ENCODE measurements around the gene FBXW11.
A peak's percentile ranks its signal among the peaks of the same experiment; 100 is the strongest.

The FBXW11 gene

DNA sequence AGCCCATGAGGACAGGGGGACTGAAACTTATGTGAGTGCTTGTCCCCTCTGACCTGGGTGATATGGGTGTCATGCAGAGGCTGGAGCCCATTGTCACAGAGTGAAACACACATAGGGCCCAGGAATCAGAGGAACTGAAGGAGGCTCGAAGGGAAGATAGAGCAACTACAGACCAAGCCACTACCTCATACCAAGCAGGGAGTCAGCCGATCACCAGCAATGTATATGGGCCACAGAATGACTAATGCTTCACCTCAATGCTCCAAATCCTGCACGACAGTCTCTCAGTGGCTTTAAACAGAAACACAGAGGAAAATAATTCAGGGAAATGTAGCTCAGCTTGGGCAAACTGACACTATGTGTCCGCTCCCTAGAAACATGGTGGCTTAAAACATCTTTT, 8.9 kb upstream of the FBXW11 start:
- H3K27ac ChIP-seq (ENCODE audit: low read depth, low read length) = no peak overlapping the region
- no peaks in the 10 kb centered on the region for H3K9me3 ChIP-seq (ENCODE audit: control insufficient read depth, insufficient read depth, low read depth, low read length)
- H3K27me3 ChIP-seq (ENCODE audit: control insufficient read depth, insufficient read depth, low read length) = no peaks in the 10 kb centered on the region
- no peaks in the 10 kb centered on the region for H3K36me3 ChIP-seq (ENCODE audit: control insufficient read depth, insufficient read depth, low read length)
- no peak overlapping the region for H3K9ac ChIP-seq (ENCODE audit: low read length)
- no peaks in the 10 kb centered on the region for H3K4me1 ChIP-seq (ENCODE audit: control insufficient read depth, insufficient read depth, low read length)
- no peak overlapping the region for H3K4me3 ChIP-seq (ENCODE audit: low read depth, low read length)

DNA sequence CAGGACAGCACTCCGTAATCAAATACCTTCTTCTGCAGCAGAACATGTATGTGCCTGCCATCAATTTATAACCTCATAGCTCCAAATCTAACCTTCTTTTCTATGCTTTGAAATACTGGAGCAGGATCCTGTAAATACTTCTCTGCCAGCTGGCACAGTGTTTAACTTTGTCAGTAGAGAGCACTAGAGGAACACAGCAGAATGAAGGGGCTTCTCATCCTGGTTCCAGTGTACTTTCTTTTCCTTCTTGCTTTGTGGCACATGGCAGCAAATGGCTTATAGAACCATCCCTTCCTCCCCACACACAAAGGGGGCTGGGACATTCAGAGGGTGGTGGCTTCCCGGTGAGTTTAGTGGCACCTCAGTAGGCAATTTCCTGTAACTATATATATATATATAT, 3.8 kb upstream of the FBXW11 start:
- H3K27ac ChIP-seq (ENCODE audit: low read depth, low read length) = no peak overlapping the region
- peaks cover 22% of the 10 kb centered on the region for H3K4me1 ChIP-seq (ENCODE audit: control insufficient read depth, insufficient read depth, low read length)
- no peaks in the 10 kb centered on the region for H3K36me3 ChIP-seq (ENCODE audit: control insufficient read depth, insufficient read depth, low read length)

DNA sequence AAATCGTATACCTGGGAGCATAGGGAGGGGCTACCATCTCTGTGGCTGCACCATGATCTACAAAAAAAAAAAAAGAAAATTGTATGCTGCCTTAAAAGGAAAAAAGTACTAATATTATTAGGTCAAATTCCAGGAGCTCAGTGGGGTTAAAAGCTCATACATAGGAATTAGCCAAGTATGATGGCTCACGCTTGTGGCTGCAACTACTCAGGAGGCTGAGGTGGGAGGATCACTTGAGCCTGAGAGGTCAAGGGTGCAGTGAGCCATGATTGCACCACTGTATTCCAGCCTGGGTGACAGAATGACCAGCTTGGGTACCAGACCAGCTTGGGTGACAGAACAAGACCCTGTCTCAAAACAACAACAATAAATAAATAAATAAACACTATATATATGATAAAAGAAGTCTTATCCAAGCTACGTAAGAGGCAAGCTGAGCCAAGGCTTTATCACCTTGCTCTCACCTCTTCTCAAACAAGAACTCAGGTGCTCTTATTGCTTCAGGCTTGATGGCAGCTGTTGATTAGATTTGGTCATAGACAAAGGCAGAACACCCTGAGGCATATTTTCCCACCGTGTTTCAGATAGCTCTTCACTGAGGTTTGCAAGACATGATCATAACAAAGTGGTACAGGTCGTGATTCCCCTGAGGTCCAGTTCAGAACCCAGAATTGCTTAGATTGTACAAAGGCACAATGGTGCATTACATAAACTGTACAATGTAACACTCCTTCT, 3.3 kb upstream of the FBXW11 start:
- H3K36me3 ChIP-seq (ENCODE audit: control insufficient read depth, insufficient read depth, low read length) = no peaks in the 10 kb centered on the region
- H3K4me3 ChIP-seq (ENCODE audit: low read depth, low read length) = peak overlapping the region; percentile 83
- H3K9ac ChIP-seq (ENCODE audit: low read length) = peak overlapping the region; percentile 58
- H3K27me3 ChIP-seq (ENCODE audit: control insufficient read depth, insufficient read depth, low read length) = no peaks in the 10 kb centered on the region
- 0 out of 2 replicates have a peak overlapping the region, but pooled peaks have one; percentile 63 for H3K27ac ChIP-seq (ENCODE audit: low read depth, low read length)
- H3K4me1 ChIP-seq (ENCODE audit: control insufficient read depth, insufficient read depth, low read length) = peaks cover 27% of the 10 kb centered on the region
- H3K9me3 ChIP-seq (ENCODE audit: control insufficient read depth, insufficient read depth, low read depth, low read length) = no peaks in the 10 kb centered on the region

More for the DNA sequence above, 3.8 kb upstream of the FBXW11 start:
- no peak overlapping the region for H3K9ac ChIP-seq (ENCODE audit: low read length)
- no peaks in the 10 kb centered on the region for H3K27me3 ChIP-seq (ENCODE audit: control insufficient read depth, insufficient read depth, low read length)
- H3K9me3 ChIP-seq (ENCODE audit: control insufficient read depth, insufficient read depth, low read depth, low read length) = no peaks in the 10 kb centered on the region
- H3K4me3 ChIP-seq (ENCODE audit: low read depth, low read length) = no peak overlapping the region

DNA sequence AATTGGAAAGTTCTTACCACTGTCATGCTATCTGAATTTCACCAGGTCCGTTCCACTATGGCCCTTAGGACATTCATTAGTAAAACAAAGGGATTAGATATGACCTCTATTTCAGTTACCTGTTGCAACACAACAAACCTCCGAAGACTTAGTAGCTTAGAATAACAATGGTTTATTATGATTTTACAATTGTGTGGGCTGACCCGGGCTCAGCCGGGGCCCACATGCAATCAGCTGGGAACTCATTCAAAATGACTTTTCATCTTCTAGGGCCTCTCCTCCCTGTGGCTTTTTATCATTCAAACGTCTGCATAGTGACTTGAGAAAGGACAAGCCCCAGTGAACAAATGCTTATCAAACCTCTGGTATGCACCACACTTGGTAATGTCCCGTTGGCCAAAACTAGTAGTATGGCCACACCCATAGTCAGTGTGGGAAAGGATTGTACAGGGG, 2.3 kb upstream of the FBXW11 start:
- H3K36me3 ChIP-seq (ENCODE audit: control insufficient read depth, insufficient read depth, low read length) = no peaks in the 10 kb centered on the region
- no peaks in the 10 kb centered on the region for H3K9me3 ChIP-seq (ENCODE audit: control insufficient read depth, insufficient read depth, low read depth, low read length)
- no peaks in the 10 kb centered on the region for H3K27me3 ChIP-seq (ENCODE audit: control insufficient read depth, insufficient read depth, low read length)
- peak overlapping the region; percentile 97 for H3K27ac ChIP-seq (ENCODE audit: low read depth, low read length)
- H3K4me1 ChIP-seq (ENCODE audit: control insufficient read depth, insufficient read depth, low read length) = peaks cover 30% of the 10 kb centered on the region
- peak overlapping the region; percentile 95 for H3K9ac ChIP-seq (ENCODE audit: low read length)
- H3K4me3 ChIP-seq (ENCODE audit: low read depth, low read length) = peak overlapping the region; percentile 83

DNA sequence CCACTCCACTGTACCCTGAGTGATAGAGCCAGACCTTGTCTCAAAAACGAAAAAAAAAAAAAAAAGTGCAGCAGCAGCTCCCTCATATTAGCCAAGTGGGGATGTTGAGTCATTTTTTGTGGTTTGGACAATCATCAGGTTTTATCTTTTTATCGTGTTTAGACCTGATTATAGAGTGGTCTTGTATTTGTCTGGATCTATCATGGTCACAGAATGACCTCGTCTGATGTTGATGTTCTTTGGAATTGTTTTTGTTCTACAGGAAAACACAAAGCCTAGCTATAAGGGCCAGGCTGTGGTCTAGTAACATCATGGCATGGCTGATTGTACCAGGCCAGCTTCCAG, 1.6 kb upstream of the FBXW11 start:
- H3K9ac ChIP-seq (ENCODE audit: low read length) = peak overlapping the region; percentile 95
- H3K9me3 ChIP-seq (ENCODE audit: control insufficient read depth, insufficient read depth, low read depth, low read length) = no peaks in the 10 kb centered on the region
- peak overlapping the region; percentile 83 for H3K4me3 ChIP-seq (ENCODE audit: low read depth, low read length)
- H3K27me3 ChIP-seq (ENCODE audit: control insufficient read depth, insufficient read depth, low read length) = no peaks in the 10 kb centered on the region
- peaks cover 33% of the 10 kb centered on the region for H3K4me1 ChIP-seq (ENCODE audit: control insufficient read depth, insufficient read depth, low read length)
- no peaks in the 10 kb centered on the region for H3K36me3 ChIP-seq (ENCODE audit: control insufficient read depth, insufficient read depth, low read length)
- H3K27ac ChIP-seq (ENCODE audit: low read depth, low read length) = peak overlapping the region; percentile 97

DNA sequence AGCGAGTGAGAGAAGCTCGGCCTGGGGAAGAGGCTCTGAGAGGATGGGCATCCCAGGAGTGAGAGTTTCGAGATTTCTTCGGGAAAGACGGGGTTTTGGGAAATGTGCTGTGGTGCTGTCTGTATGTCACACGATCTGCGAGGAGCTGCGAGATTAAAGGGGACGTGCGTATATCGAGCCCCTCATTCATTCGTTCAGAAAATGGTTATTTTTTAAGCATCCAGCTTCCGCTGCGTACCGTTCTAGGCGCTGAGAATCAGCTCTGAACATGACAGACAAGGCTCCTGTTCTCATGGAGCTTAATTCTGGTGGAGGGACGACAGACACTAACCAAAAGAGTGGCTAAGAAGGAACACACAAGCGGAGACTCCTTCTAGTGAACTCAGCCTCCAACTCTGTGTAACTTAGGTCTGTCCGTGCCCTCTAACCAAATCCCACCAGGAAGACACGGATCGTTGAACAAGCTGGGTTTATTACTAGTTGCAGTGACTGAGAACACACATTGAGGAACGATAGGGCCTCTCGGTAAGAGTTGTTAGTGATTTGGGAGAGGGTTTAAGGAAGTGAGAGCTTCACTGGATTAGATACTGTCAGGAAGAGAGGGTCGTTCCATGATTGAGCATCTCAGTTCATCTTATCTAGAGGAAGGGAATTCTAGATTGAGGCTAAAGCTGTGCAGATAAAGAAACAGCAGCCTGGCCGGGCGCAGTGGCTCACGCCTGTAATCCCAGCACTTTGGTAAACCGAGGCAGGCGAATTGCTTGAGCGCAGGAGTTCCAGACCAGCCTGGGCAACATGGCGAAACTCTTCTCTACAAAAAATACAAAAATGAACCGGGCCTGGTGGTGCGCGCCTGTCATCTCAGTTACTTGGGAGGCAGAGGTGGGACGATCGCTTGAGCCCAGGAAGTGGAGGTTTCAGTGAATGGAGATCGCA, 1.0 kb upstream of the FBXW11 start:
- Histone ChIP-seq H3K9me3 (ENCODE audit: control insufficient read depth, insufficient read depth, low read depth, low read length) (no peaks in the 10 kb centered on the region), H3K9ac (ENCODE audit: low read length) (peak overlapping the region; percentile 95), H3K4me1 (ENCODE audit: control insufficient read depth, insufficient read depth, low read length) (peaks cover 40% of the 10 kb centered on the region), H3K27ac (ENCODE audit: low read depth, low read length) (peak overlapping the region; percentile 97), H3K36me3 (ENCODE audit: control insufficient read depth, insufficient read depth, low read length) (no peaks in the 10 kb centered on the region), H3K27me3 (ENCODE audit: control insufficient read depth, insufficient read depth, low read length) (no peaks in the 10 kb centered on the region), H3K4me3 (ENCODE audit: low read depth, low read length) (peak overlapping the region; percentile 83)

DNA sequence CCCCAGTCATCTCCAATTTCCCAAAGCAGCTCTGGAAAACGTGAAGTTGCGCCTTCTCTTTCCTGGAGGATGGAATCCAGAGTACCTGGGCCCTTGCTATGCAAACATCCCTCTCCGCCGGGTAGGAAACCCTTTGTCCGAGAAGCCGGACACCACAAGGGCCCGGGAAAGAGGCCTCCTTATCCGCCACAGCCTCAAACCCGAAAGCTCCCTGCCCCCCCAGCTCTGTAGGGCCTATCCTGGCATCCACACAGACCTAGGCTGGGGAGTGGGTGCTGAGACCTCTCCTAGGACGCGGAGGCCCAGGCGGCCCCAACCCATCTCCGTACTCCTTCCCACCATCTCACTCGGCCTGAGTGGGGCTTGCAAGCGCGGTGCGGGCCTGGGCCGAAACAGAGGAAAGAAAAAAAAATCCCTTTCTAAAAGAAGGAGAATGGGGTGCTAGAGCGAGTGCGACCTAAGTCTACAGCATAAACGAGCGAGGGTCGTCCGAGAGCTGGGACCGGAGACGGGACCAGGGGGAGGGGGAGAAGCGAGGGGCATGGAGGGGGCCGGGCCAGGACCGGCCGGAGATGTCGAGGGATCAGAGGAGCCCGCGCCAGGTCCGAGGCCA, 624 bp downstream of the FBXW11 start:
- Histone ChIP-seq H3K4me1 (ENCODE audit: control insufficient read depth, insufficient read depth, low read length) (peaks cover 55% of the 10 kb centered on the region), H3K4me3 (ENCODE audit: low read depth, low read length) (peak overlapping the region; percentile 83), H3K27ac (ENCODE audit: low read depth, low read length) (peak overlapping the region; percentile 97), H3K9me3 (ENCODE audit: control insufficient read depth, insufficient read depth, low read depth, low read length) (no peaks in the 10 kb centered on the region), H3K9ac (ENCODE audit: low read length) (peak overlapping the region; percentile 95), H3K36me3 (ENCODE audit: control insufficient read depth, insufficient read depth, low read length) (no peaks in the 10 kb centered on the region), H3K27me3 (ENCODE audit: control insufficient read depth, insufficient read depth, low read length) (no peaks in the 10 kb centered on the region)

DNA sequence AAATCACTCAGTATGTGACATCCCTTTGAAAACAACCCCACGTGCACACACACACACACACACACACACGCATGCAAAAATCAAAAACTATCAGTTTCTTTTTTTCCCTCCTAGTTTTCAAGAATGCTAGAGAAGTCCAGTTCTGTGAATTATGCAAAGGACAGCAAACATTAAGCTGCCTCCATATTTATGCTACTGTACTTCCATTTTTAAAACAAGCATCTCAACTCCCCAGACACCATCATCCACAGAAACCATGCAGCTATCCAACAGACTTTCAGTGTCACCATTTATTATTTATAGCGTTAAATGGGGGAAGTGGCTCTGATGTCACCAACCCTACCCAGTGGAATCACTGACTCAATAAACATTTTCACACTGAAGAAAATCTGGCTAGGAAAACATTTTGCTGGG, 1.6 kb downstream of the FBXW11 start:
- H3K27ac ChIP-seq (ENCODE audit: low read depth, low read length) = no peak overlapping the region
- no peaks in the 10 kb centered on the region for H3K36me3 ChIP-seq (ENCODE audit: control insufficient read depth, insufficient read depth, low read length)
- H3K4me3 ChIP-seq (ENCODE audit: low read depth, low read length) = peak overlapping the region; percentile 83
- peak overlapping the region; percentile 95 for H3K9ac ChIP-seq (ENCODE audit: low read length)
- H3K27me3 ChIP-seq (ENCODE audit: control insufficient read depth, insufficient read depth, low read length) = no peaks in the 10 kb centered on the region
- H3K4me1 ChIP-seq (ENCODE audit: control insufficient read depth, insufficient read depth, low read length) = peaks cover 61% of the 10 kb centered on the region
- H3K9me3 ChIP-seq (ENCODE audit: control insufficient read depth, insufficient read depth, low read depth, low read length) = no peaks in the 10 kb centered on the region

DNA sequence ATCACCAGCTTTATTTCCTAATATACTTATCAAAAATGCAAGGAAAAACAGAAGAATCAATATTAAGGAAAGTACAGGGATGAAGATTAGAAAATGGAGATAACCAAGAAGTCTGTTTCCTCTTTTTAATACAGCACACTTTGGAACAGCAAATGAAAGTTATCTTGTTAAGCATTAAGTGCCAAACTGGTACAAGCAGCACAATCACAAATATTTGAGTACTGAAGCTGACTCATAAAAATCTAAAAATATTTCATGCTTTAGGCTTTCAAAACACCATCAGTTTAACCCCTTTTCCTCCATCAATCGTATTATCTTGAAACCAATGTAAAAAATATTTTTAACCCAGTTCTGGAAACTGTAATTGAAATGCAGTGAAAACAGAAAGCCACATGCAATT, 2.7 kb downstream of the FBXW11 start:
- Histone ChIP-seq H3K27ac (ENCODE audit: low read depth, low read length) (no peak overlapping the region), H3K9ac (ENCODE audit: low read length) (no peak overlapping the region), H3K4me3 (ENCODE audit: low read depth, low read length) (no peak overlapping the region), H3K27me3 (ENCODE audit: control insufficient read depth, insufficient read depth, low read length) (no peaks in the 10 kb centered on the region), H3K9me3 (ENCODE audit: control insufficient read depth, insufficient read depth, low read depth, low read length) (no peaks in the 10 kb centered on the region), H3K36me3 (ENCODE audit: control insufficient read depth, insufficient read depth, low read length) (no peaks in the 10 kb centered on the region), H3K4me1 (ENCODE audit: control insufficient read depth, insufficient read depth, low read length) (peaks cover 61% of the 10 kb centered on the region)

DNA sequence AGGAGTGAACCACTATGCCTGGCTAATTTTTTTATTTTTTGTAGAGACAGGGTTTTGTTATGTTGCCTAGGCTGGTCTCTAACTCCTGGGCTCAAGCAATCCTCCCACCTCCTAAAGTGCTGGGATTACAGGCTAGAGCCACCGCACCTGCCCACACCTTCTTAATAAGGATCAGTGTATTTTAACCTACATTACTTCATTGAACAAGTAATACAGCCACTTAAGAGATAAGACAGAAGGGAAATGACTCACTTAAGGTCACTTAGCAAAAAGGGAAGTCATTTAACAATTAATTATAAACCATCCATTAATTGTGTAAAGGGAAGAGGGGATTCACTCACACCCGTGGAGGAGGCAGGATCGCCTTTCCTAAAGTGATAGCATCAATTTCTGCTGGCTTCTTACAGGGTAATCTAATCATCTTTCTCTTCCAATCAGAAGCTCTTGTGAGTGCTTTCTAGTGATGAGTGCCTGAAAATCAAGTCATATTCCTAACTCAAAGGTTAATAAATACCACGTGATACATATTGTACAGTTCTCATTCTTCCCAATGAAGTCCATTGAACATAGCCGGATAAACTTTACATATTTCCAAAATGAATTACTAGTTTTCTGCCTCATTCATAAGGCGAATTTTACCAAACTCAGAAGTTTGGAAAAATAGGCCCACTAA, 3.5 kb downstream of the FBXW11 start:
- Histone ChIP-seq H3K27ac (ENCODE audit: low read depth, low read length) (no peak overlapping the region), H3K4me1 (ENCODE audit: control insufficient read depth, insufficient read depth, low read length) (peaks cover 57% of the 10 kb centered on the region), H3K27me3 (ENCODE audit: control insufficient read depth, insufficient read depth, low read length) (no peaks in the 10 kb centered on the region), H3K9ac (ENCODE audit: low read length) (no peak overlapping the region), H3K9me3 (ENCODE audit: control insufficient read depth, insufficient read depth, low read depth, low read length) (no peaks in the 10 kb centered on the region), H3K36me3 (ENCODE audit: control insufficient read depth, insufficient read depth, low read length) (no peaks in the 10 kb centered on the region), H3K4me3 (ENCODE audit: low read depth, low read length) (no peak overlapping the region)
